GM18520 (cell line): ENCODE data around the gene CFAP107.
"Not testable (repeated sequence)": the region's sequence is repeated elsewhere in the genome, so short reads cannot be mapped to it uniquely, and the experiment has no call there.

Experiments used
- ATAC-seq: cut with Tn5 transposase; IDR thresholded peaks from one replicate; pipeline ENCODE4 v1.9.1; 2021; ENCODE audit not compliant: unreplicated experiment

Gene CFAP107

GRCh38 chr1:12745992-12746323, at the start of gene CFAP107:
Gene CFAP107 (plus strand): TSS chr1:12746200. CDS start chr1:12746431, 231 bp downstream.
- no peak for ATAC-seq

- ATAC-seq, result no peak
These were observed 49.3 kb upstream of the CFAP107 start for GRCh38 chr1:12696658-12697057.

GRCh38 chr1:12697397-12697796, 48.6 kb upstream of the CFAP107 start:
- no peak for ATAC-seq

GRCh38 chr1:12703821-12704451, 42.1 kb upstream of the CFAP107 start:
- ATAC-seq, result no peak

- ATAC-seq, result no peak
These were observed 39.9 kb upstream of the CFAP107 start for GRCh38 chr1:12706061-12706460.

GRCh38 chr1:12708396-12709090, 37.5 kb upstream of the CFAP107 start:
- no peak for ATAC-seq

GRCh38 chr1:12709091-12709491, 36.9 kb upstream of the CFAP107 start:
- no peak for ATAC-seq

GRCh38 chr1:12709696-12710095, 36.3 kb upstream of the CFAP107 start:
- no peak for ATAC-seq

GRCh38 chr1:12711536-12711935, 34.5 kb upstream of the CFAP107 start:
- ATAC-seq, result no peak

- no peak for ATAC-seq
These were observed 33.9 kb upstream of the CFAP107 start for GRCh38 chr1:12712076-12712475.

GRCh38 chr1:12712929-12713328, 33.1 kb upstream of the CFAP107 start:
- no peak for ATAC-seq

- ATAC-seq, result not testable (repeated sequence)
These were observed 32.3 kb upstream of the CFAP107 start for GRCh38 chr1:12713651-12714050.

- ATAC-seq, result no peak
These were observed 31.1 kb upstream of the CFAP107 start for GRCh38 chr1:12714710-12715475.

GRCh38 chr1:12715896-12716437, 30.0 kb upstream of the CFAP107 start, which contains the start of gene AADACL3:
Gene AADACL3 (plus strand): TSS chr1:12716110. CDS start chr1:12716177, 67 bp downstream.
- no peak for ATAC-seq

GRCh38 chr1:12717301-12717838, 28.6 kb upstream of the CFAP107 start:
- no peak for ATAC-seq

GRCh38 chr1:12722626-12723025, 23.4 kb upstream of the CFAP107 start:
- ATAC-seq, result no peak

GRCh38 chr1:12728391-12728790, 17.6 kb upstream of the CFAP107 start:
- ATAC-seq, result no peak

- ATAC-seq, result no peak
These were observed 15.8 kb upstream of the CFAP107 start for GRCh38 chr1:12730156-12730555.

GRCh38 chr1:12731084-12731483, 14.9 kb upstream of the CFAP107 start:
- ATAC-seq, result not testable (repeated sequence)

- no peak for ATAC-seq
These were observed 11.3 kb upstream of the CFAP107 start for GRCh38 chr1:12734651-12735050.

- no peak for ATAC-seq
These were observed 7.1 kb upstream of the CFAP107 start for GRCh38 chr1:12738934-12739333.
